ENCODE data around the gene NUP133. TPM values are rescaled to one million over a fixed set of nuclear protein-coding genes. Genes with fewer than 3 reads are reported as not detected.

The NUP133 gene
- total and polyA plus RNA-seq, 2 donors (not counting 3 experiments of a cell fraction or from before 2014, with no cell fraction given) = 13.4 to 43.2 TPM

DNA sequence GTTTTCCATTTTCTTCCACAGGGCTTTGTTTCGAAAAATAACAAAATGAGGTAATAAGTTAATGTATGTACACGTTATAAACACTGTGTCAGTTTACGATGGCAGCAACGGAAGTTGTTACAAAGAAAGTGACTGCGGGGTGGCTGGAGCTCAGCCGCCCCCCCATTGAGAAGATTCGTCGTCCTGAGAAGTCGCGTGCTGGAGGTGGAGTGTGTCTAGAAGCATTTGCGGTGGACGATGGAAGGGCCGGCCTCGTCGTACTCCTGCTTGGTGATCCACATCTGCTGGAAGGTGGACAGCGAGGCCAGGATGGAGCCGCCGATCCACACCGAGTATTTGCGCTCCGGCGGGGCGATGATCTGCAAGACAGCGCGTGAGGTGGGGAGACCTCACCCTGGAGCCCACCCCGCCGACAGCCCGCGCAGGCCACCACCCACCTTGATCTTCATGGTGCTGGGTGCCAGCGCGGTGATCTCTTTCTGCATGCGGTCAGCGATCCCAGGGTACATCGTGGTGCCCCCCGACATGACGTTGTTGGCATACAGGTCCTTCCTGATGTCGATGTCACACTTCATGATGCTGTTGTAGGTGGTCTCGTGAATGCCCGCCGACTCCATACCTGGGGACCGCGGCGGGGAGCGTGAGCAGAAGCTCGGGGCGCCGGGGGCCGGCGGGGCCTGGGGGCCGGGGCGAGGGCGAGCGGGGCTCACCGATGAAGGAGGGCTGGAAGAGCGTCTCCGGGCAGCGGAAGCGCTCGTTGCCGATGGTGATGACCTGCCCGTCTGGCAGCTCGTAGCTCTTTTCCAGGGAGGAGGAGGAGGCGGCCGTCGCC is 76.6 kb downstream of the NUP133 start:
- intact Hi-C loops (cut with micrococcal nuclease) (loop anchor here (5.0 kb wide), 2 partner anchors 89 to 174 kb away; partner anchors contain the start of gene CCSAP), dilution Hi-C loops (cut with MboI; ENCODE audit: extremely low pct_ligation_motif_present, low sequenced_read_pairs) (no loop called here)
- H3K4me2 ChIP-seq (ENCODE audit: insufficient read depth, low read length) = no peak overlapping the region
- H3K79me2 ChIP-seq (ENCODE audit: control insufficient read depth, insufficient read depth, low read length) = no peaks in the 10 kb centered on the region
- H3K9me1 ChIP-seq (replicated peaks; ENCODE audit: control insufficient read depth, extremely low read depth, insufficient read depth, low read length) = no peaks in the 10 kb centered on the region
- H3K4me3 ChIP-seq (replicated peaks in 1 of 3; ENCODE audit: insufficient read depth in 1 of 3, low read depth in 1 of 3, low read length in 3 of 3) = no peak overlapping the region
- peaks cover 43 to 58% of the 10 kb centered on the region in 2 experiments for H3K27me3 ChIP-seq (ENCODE audit: control insufficient read depth in 2 of 2, insufficient read depth in 2 of 2, low read length in 2 of 2)
- no peak overlapping the region for H3K9ac ChIP-seq (replicated peaks; ENCODE audit: extremely low read depth, insufficient read depth, low read length)
- no peak for DNase-seq (ENCODE audit: low read depth, low spot score)
- no peak overlapping the region for H3K27ac ChIP-seq (ENCODE audit: insufficient read depth, low read depth, low read length)
- no TSS peak for BruUV-seq (replicated peaks)
- TF ChIP-seq EZH2 (IDR thresholded peaks at IDR 0.05; ENCODE audit: borderline replicate concordance, low read depth, low read length, severe bottlenecking) (peak; percentile 94), POLR2AphosphoS5 (IDR thresholded peaks at IDR 0.05; ENCODE audit: insufficient read depth, low read depth, low read length) (no peak)
- POLR2A ChIA-PET = no interaction called here
- H4K20me1 ChIP-seq (replicated peaks; ENCODE audit: control insufficient read depth, extremely low read depth, insufficient read depth, low read length) = no peaks in the 10 kb centered on the region
- no peaks in the 10 kb centered on the region for H3K36me3 ChIP-seq (ENCODE audit: control insufficient read depth in 2 of 2, extremely low read depth in 1 of 2, insufficient read depth in 2 of 2, low read length in 2 of 2)
- FAIRE-seq = no peak
- no peak overlapping the region for H2AFZ ChIP-seq (ENCODE audit: low read depth, low read length)
- no peaks in the 10 kb centered on the region for H3K9me3 ChIP-seq (replicated peaks; ENCODE audit: control insufficient read depth, insufficient read depth, low read length)
- CTCF ChIA-PET = interaction anchor here (1.0 kb wide), 1 partner anchor 10 kb away, joined by 5 read pairs; no protein-coding TSS in a partner anchor
- H3K4me1 ChIP-seq (ENCODE audit: control insufficient read depth, extremely low read depth, insufficient read depth, low read length) = no peaks in the 10 kb centered on the region

DNA sequence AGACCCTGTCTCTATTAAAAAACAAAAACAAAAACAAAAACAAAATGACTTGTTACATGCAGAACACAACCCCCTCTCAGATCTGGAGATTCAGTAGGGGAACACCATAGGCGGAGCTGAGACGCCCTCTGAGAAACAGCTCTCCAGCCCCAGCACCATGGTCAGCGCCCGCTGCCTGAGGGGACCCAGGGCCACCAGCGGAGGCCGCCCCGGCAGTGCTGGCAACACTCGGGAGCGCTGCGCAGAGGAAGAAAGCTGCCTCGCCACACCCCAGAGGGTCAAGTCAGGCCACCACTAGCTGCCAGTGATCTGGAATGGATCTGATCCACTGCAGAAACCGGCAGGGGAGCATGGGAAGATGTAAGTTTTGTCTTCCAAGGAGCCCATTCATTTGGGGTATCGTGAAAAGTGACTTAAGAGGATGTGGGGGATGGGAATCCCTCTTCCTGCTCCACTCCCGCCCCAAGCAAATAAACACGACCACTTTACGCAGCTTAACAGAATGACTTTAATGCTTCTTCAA is 77.3 kb downstream of the NUP133 start:
- Histone ChIP-seq H3K9me1 (replicated peaks; ENCODE audit: control insufficient read depth, extremely low read depth, insufficient read depth, low read length) (no peaks in the 10 kb centered on the region), H3K9ac (replicated peaks; ENCODE audit: extremely low read depth, insufficient read depth, low read length) (no peak overlapping the region), H3K9me3 (replicated peaks; ENCODE audit: control insufficient read depth, insufficient read depth, low read length) (no peaks in the 10 kb centered on the region), H3K79me2 (ENCODE audit: control insufficient read depth, insufficient read depth, low read length) (no peaks in the 10 kb centered on the region), H3K4me1 (ENCODE audit: control insufficient read depth, extremely low read depth, insufficient read depth, low read length) (no peaks in the 10 kb centered on the region), H3K36me3 (ENCODE audit: control insufficient read depth in 2 of 2, extremely low read depth in 1 of 2, insufficient read depth in 2 of 2, low read length in 2 of 2) (no peaks in the 10 kb centered on the region), H2AFZ (ENCODE audit: low read depth, low read length) (no peak overlapping the region), H3K27me3 (ENCODE audit: control insufficient read depth in 2 of 2, insufficient read depth in 2 of 2, low read length in 2 of 2) (peaks cover 43 to 58% of the 10 kb centered on the region in 2 experiments), H3K4me2 (ENCODE audit: insufficient read depth, low read length) (no peak overlapping the region), H3K4me3 (replicated peaks in 1 of 3; ENCODE audit: insufficient read depth in 1 of 3, low read depth in 1 of 3, low read length in 3 of 3) (no peak overlapping the region), H4K20me1 (replicated peaks; ENCODE audit: control insufficient read depth, extremely low read depth, insufficient read depth, low read length) (no peaks in the 10 kb centered on the region), H3K27ac (ENCODE audit: insufficient read depth, low read depth, low read length) (no peak overlapping the region)
- dilution Hi-C loops (cut with MboI; ENCODE audit: extremely low pct_ligation_motif_present, low sequenced_read_pairs) = no loop called here
- no TSS peak for BruUV-seq (replicated peaks)
- DNase-seq (ENCODE audit: low read depth, low spot score) (peak; percentile 33), FAIRE-seq (no peak)
- CTCF ChIA-PET = interaction anchor here (0.6 to 1.0 kb wide), 2 partner anchors 11 to 157 kb away, joined by 3 to 5 read pairs; no protein-coding TSS in a partner anchor
- intact Hi-C loops (cut with micrococcal nuclease) = loop anchor here (5.0 kb wide), 2 partner anchors 89 to 174 kb away; partner anchors contain the start of gene CCSAP
- POLR2A ChIA-PET = interaction anchor here (0.9 kb wide), 1 partner anchor 23 kb away, joined by 3 read pairs; no protein-coding TSS in a partner anchor
- TF ChIP-seq JUN (IDR thresholded peaks at IDR 0.05; ENCODE audit: borderline replicate concordance, insufficient read depth, insufficient read length, low read depth) (no peak), EZH2 (IDR thresholded peaks at IDR 0.05; ENCODE audit: borderline replicate concordance, low read depth, low read length, severe bottlenecking) (peak; percentile 34), POLR2AphosphoS5 (IDR thresholded peaks at IDR 0.05; ENCODE audit: insufficient read depth, low read depth, low read length) (no peak), POLR2A (IDR thresholded peaks at IDR 0.05; ENCODE audit: low read depth, low read length) (no peak), MYC (IDR thresholded peaks at IDR 0.05; ENCODE audit: low read depth, low read length) (no peak)
- TF ChIP-seq, protein P1, sequence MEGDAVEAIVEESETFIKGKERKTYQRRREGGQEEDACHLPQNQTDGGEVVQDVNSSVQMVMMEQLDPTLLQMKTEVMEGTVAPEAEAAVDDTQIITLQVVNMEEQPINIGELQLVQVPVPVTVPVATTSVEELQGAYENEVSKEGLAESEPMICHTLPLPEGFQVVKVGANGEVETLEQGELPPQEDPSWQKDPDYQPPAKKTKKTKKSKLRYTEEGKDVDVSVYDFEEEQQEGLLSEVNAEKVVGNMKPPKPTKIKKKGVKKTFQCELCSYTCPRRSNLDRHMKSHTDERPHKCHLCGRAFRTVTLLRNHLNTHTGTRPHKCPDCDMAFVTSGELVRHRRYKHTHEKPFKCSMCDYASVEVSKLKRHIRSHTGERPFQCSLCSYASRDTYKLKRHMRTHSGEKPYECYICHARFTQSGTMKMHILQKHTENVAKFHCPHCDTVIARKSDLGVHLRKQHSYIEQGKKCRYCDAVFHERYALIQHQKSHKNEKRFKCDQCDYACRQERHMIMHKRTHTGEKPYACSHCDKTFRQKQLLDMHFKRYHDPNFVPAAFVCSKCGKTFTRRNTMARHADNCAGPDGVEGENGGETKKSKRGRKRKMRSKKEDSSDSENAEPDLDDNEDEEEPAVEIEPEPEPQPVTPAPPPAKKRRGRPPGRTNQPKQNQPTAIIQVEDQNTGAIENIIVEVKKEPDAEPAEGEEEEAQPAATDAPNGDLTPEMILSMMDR (IDR thresholded peaks at IDR 0.05; ENCODE audit: extremely low read depth in 1 of 2, insufficient read depth in 1 of 2, low read depth in 1 of 2, low read length in 2 of 2) = no peak

All from endothelial cell of umbilical vein (primary cell).